A549 treated with dexamethasone at 1 μM for 4 hours (cell line): ENCODE results near the gene SGTB. TPM values are rescaled to one million over a fixed set of nuclear protein-coding genes. Genes with fewer than 3 reads are reported as not detected.

Experiments used
- total RNA-seq: library from RNA; stranded (reverse); fragments of 200-300 nt; extraction: Qiagen RNA extraction; gene quantifications from 5 replicates; pipeline ENCODE4 v1.2.3, GENCODE V29; 2022

SGTB gene
- 5.8 to 9.4 TPM (median 7.6 TPM) in 5 replicates for total RNA-seq

DNA sequence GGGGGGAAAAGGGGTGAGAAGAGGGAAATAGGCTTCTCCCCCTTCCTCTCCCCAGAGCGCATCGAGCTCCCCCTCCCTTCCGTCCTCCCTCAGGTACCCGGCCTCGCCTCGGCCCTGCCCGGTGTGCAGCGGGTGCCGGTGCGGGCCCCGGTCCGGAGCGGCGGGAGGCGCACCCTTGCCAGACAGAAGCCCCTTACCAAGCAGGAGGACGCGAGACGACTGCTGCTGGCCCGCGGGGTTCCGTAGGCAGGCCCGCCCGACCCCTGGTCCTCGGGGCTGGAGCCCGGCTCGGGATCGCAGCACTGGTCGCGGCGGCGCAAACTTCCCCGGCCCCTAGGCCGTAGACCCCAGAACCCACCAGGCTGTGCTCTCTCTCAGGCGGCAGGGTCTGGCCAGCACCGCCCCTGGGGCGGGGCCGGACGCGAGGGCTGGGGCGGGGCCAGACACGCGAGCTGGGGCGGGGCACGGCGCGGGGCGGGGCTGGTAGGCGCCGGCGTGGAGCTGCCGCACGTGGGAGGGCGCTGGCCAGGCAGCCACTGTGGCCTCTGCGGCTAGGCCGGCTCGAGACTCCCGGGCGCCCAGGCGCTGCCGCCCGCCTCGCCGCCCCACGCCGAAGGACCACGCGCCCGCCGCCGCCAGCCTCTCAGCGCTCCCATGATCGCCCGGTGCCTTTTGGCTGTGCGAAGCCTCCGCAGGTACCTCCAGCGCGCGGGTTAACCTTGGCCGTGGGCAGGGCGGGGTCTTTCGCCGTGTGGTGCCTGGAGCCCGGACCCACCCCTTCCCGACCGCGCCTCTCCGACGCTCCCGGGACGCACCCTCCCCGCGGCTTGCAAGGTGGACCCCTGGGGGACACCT is at the start of gene SGTB, which contains the start of gene NLN:
TSS of gene SGTB (minus strand) at position 390 of the 855 bp plus-strand sequence. CDS start 1,302 bp downstream, outside the sequence.
TSS of gene NLN (plus strand) at position 486 of the 855 bp plus-strand sequence. CDS start at position 655, 169 bp downstream.

GRCh38 chr5:65624571-65625555 is 97.0 kb downstream of the SGTB start, which contains the start of the genes SHLD3 and TRAPPC13:
Gene SHLD3 (plus strand): TSS chr5:65625027. CDS start chr5:65629588, 4,561 bp downstream.
Gene TRAPPC13 (plus strand): TSS chr5:65625027. CDS start chr5:65625061, 34 bp downstream.

DNA sequence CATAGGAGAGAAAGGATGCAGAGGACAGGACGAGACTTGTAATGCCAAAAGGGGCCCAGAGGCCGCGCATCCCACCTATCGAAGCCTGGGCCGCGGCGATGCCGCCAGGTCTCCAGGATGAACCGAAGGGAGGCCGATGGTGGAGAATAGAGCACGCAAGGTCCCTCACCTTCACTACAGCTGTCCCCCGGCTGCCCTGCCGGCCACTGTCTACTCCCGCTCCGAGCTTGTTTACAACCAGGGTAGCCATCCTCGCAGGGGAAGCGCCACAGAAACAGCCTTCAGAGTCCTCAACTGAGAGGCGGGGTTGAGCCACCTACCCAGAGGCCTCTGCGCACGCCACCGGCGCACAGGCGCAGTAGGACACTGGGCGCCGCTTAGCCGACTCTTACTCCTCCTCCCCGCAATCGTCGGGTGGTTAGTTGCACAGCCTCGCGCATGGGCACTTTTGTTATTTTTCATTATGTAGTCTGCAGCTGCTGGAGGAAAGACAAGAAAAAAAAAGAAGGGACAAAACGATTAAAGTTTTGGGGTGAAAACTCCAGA is 97.8 kb downstream of the SGTB start, which contains the start of gene TRIM23:
TSS of gene TRIM23 (minus strand) at position 309 of the 546 bp plus-strand sequence. CDS start at position 250, 59 bp downstream.

Other genes starting within 250 kb of the SGTB start
- gene ADAMTS6, start 240.2 kb downstream of the SGTB start, total RNA-seq, result 0.01 to 0.15 TPM (median 0.04 TPM) in 5 replicates
- 25.9 to 31.7 TPM (median 28.4 TPM) in 5 replicates for gene CENPK, start 158.9 kb downstream of the SGTB start, total RNA-seq
- 17.4 to 19.6 TPM (median 19.1 TPM) in 5 replicates for gene PPWD1, start 158.8 kb downstream of the SGTB start, total RNA-seq
- 4.9 to 9.1 TPM (median 7.0 TPM) in 5 replicates for gene TRIM23, start 97.8 kb downstream of the SGTB start, total RNA-seq
- gene SHLD3, start 97.1 kb downstream of the SGTB start, total RNA-seq, result 1.5 to 3.0 TPM (median 2.1 TPM) in 5 replicates
- gene TRAPPC13, start 97.1 kb downstream of the SGTB start, total RNA-seq, result 11.2 to 15.5 TPM (median 14.2 TPM) in 5 replicates
- 56.9 to 76.4 TPM (median 67.6 TPM) in 5 replicates for gene NLN, start 96 bp upstream of the SGTB start, total RNA-seq
- 24.0 to 34.9 TPM (median 32.5 TPM) in 5 replicates for gene ERBIN, start 204.5 kb upstream of the SGTB start, total RNA-seq